ENCODE results near the gene CDH26. TPM values are rescaled to one million over a fixed set of nuclear protein-coding genes. Genes with fewer than 3 reads are reported as not detected.

Gene CDH26
- polyA plus RNA-seq, 4 donors, result 0.72 to 1.6 (median 1.1) TPM

- no peaks in the 10 kb centered on the region for H3K36me3 ChIP-seq (ENCODE audit: control insufficient read depth in 3 of 3, insufficient read depth in 2 of 3, low read depth in 1 of 3, low read length in 3 of 3)
- no peaks in the 10 kb centered on the region for H3K4me1 ChIP-seq (ENCODE audit: control insufficient read depth in 3 of 3, insufficient read depth in 2 of 3, low read depth in 1 of 3, low read length in 2 of 3)
- no peak for DNase-seq
- WGBS, 3 donors, result 62 to 73% (median 65%) methylated on average over 3 of the region's 3 CpGs
- no peak overlapping the region for H3K27ac ChIP-seq (ENCODE audit: low read depth in 1 of 3, low read length in 2 of 3)
- no peak for FAIRE-seq
- no peaks in the 10 kb centered on the region for H3K9me3 ChIP-seq (ENCODE audit: control insufficient read depth in 2 of 2, insufficient read depth in 1 of 2, low read depth in 1 of 2, low read length in 1 of 2)
- no peaks in the 10 kb centered on the region for H3K27me3 ChIP-seq (ENCODE audit: control insufficient read depth in 3 of 3, insufficient read depth in 3 of 3, low read length in 3 of 3)
- H3K4me3 ChIP-seq (ENCODE audit: low read depth in 1 of 3, low read length in 3 of 3), result no peak overlapping the region
These were observed 50.0 kb downstream of the CDH26 start for GRCh38 chr20:60008130-60008808.

GRCh38 chr20:60009318-60009717, 51.1 kb downstream of the CDH26 start:
- no peak for DNase-seq
- Histone ChIP-seq H3K27ac (ENCODE audit: low read depth in 1 of 3, low read length in 2 of 3) (no peak overlapping the region), H3K27me3 (ENCODE audit: control insufficient read depth in 3 of 3, insufficient read depth in 3 of 3, low read length in 3 of 3) (no peaks in the 10 kb centered on the region), H3K9me3 (ENCODE audit: control insufficient read depth in 2 of 2, insufficient read depth in 1 of 2, low read depth in 1 of 2, low read length in 1 of 2) (no peaks in the 10 kb centered on the region), H3K4me1 (ENCODE audit: control insufficient read depth in 3 of 3, insufficient read depth in 2 of 3, low read depth in 1 of 3, low read length in 2 of 3) (no peaks in the 10 kb centered on the region), H3K4me3 (ENCODE audit: low read depth in 1 of 3, low read length in 3 of 3) (no peak overlapping the region), H3K36me3 (ENCODE audit: control insufficient read depth in 3 of 3, insufficient read depth in 2 of 3, low read depth in 1 of 3, low read length in 3 of 3) (no peaks in the 10 kb centered on the region)
- 94 to 95% (median 94%) methylated on average over 13 of the region's 13 CpGs for WGBS, 3 donors
- FAIRE-seq, result no peak

GRCh38 chr20:60009826-60010616, 51.8 kb downstream of the CDH26 start:
- no peak overlapping the region for H3K27ac ChIP-seq (ENCODE audit: low read depth in 1 of 3, low read length in 2 of 3)
- H3K9me3 ChIP-seq (ENCODE audit: control insufficient read depth in 2 of 2, insufficient read depth in 1 of 2, low read depth in 1 of 2, low read length in 1 of 2), result no peaks in the 10 kb centered on the region
- H3K36me3 ChIP-seq (ENCODE audit: control insufficient read depth in 3 of 3, insufficient read depth in 2 of 3, low read depth in 1 of 3, low read length in 3 of 3), result no peaks in the 10 kb centered on the region
- FAIRE-seq, result no peak
- WGBS, 3 donors, result 84 to 86% (median 85%) methylated on average over 14 of the region's 14 CpGs
- H3K27me3 ChIP-seq (ENCODE audit: control insufficient read depth in 3 of 3, insufficient read depth in 3 of 3, low read length in 3 of 3), result no peaks in the 10 kb centered on the region
- no peak overlapping the region for H3K4me3 ChIP-seq (ENCODE audit: low read depth in 1 of 3, low read length in 3 of 3)
- H3K4me1 ChIP-seq (ENCODE audit: control insufficient read depth in 3 of 3, insufficient read depth in 2 of 3, low read depth in 1 of 3, low read length in 2 of 3), result no peaks in the 10 kb centered on the region
- no peak for DNase-seq

GRCh38 chr20:60010689-60011458, 52.7 kb downstream of the CDH26 start:
- no peaks in the 10 kb centered on the region for H3K27me3 ChIP-seq (ENCODE audit: control insufficient read depth in 3 of 3, insufficient read depth in 3 of 3, low read length in 3 of 3)
- no peak for FAIRE-seq
- 86 to 90% (median 88%) methylated on average over 12 of the region's 12 CpGs for WGBS, 3 donors
- no peaks in the 10 kb centered on the region for H3K4me1 ChIP-seq (ENCODE audit: control insufficient read depth in 3 of 3, insufficient read depth in 2 of 3, low read depth in 1 of 3, low read length in 2 of 3)
- H3K4me3 ChIP-seq (ENCODE audit: low read depth in 1 of 3, low read length in 3 of 3), result no peak overlapping the region
- H3K36me3 ChIP-seq (ENCODE audit: control insufficient read depth in 3 of 3, insufficient read depth in 2 of 3, low read depth in 1 of 3, low read length in 3 of 3), result no peaks in the 10 kb centered on the region
- H3K9me3 ChIP-seq (ENCODE audit: control insufficient read depth in 2 of 2, insufficient read depth in 1 of 2, low read depth in 1 of 2, low read length in 1 of 2), result no peaks in the 10 kb centered on the region
- no peak for DNase-seq
- H3K27ac ChIP-seq (ENCODE audit: low read depth in 1 of 3, low read length in 2 of 3), result no peak overlapping the region

- no peaks in the 10 kb centered on the region for H3K4me1 ChIP-seq (ENCODE audit: control insufficient read depth in 3 of 3, insufficient read depth in 2 of 3, low read depth in 1 of 3, low read length in 2 of 3)
- H3K27ac ChIP-seq (ENCODE audit: low read depth in 1 of 3, low read length in 2 of 3), result no peak overlapping the region
- 62 to 71% (median 70%) methylated on average over 17 of the region's 17 CpGs for WGBS, 3 donors
- H3K4me3 ChIP-seq (ENCODE audit: low read depth in 1 of 3, low read length in 3 of 3), result no peak overlapping the region
- no peaks in the 10 kb centered on the region for H3K36me3 ChIP-seq (ENCODE audit: control insufficient read depth in 3 of 3, insufficient read depth in 2 of 3, low read depth in 1 of 3, low read length in 3 of 3)
- H3K9me3 ChIP-seq (ENCODE audit: control insufficient read depth in 2 of 2, insufficient read depth in 1 of 2, low read depth in 1 of 2, low read length in 1 of 2), result no peaks in the 10 kb centered on the region
- DNase-seq (no peak), FAIRE-seq (no peak)
- H3K27me3 ChIP-seq (ENCODE audit: control insufficient read depth in 3 of 3, insufficient read depth in 3 of 3, low read length in 3 of 3), result no peaks in the 10 kb centered on the region
These were observed 53.6 kb downstream of the CDH26 start for GRCh38 chr20:60011512-60012507.

- Histone ChIP-seq H3K4me3 (ENCODE audit: low read depth in 1 of 3, low read length in 3 of 3) (no peak overlapping the region), H3K27me3 (ENCODE audit: control insufficient read depth in 3 of 3, insufficient read depth in 3 of 3, low read length in 3 of 3) (no peaks in the 10 kb centered on the region), H3K4me1 (ENCODE audit: control insufficient read depth in 3 of 3, insufficient read depth in 2 of 3, low read depth in 1 of 3, low read length in 2 of 3) (no peaks in the 10 kb centered on the region), H3K9me3 (ENCODE audit: control insufficient read depth in 2 of 2, insufficient read depth in 1 of 2, low read depth in 1 of 2, low read length in 1 of 2) (no peaks in the 10 kb centered on the region), H3K27ac (ENCODE audit: low read depth in 1 of 3, low read length in 2 of 3) (no peak overlapping the region), H3K36me3 (ENCODE audit: control insufficient read depth in 3 of 3, insufficient read depth in 2 of 3, low read depth in 1 of 3, low read length in 3 of 3) (no peaks in the 10 kb centered on the region)
- 69 to 75% (median 74%) methylated on average over 3 of the region's 3 CpGs for WGBS, 3 donors
- DNase-seq (no peak), FAIRE-seq (no peak)
These were observed 55.3 kb downstream of the CDH26 start for GRCh38 chr20:60013296-60014139.

GRCh38 chr20:60016406-60016805, 58.2 kb downstream of the CDH26 start:
- no peaks in the 10 kb centered on the region for H3K9me3 ChIP-seq (ENCODE audit: control insufficient read depth in 2 of 2, insufficient read depth in 1 of 2, low read depth in 1 of 2, low read length in 1 of 2)
- DNase-seq, result no peak
- FAIRE-seq, result no peak
- H3K4me1 ChIP-seq (ENCODE audit: control insufficient read depth in 3 of 3, insufficient read depth in 2 of 3, low read depth in 1 of 3, low read length in 2 of 3), result no peaks in the 10 kb centered on the region
- H3K4me3 ChIP-seq (ENCODE audit: low read depth in 1 of 3, low read length in 3 of 3), result no peak overlapping the region
- no peaks in the 10 kb centered on the region for H3K36me3 ChIP-seq (ENCODE audit: control insufficient read depth in 3 of 3, insufficient read depth in 2 of 3, low read depth in 1 of 3, low read length in 3 of 3)
- H3K27me3 ChIP-seq (ENCODE audit: control insufficient read depth in 3 of 3, insufficient read depth in 3 of 3, low read length in 3 of 3), result no peaks in the 10 kb centered on the region
- H3K27ac ChIP-seq (ENCODE audit: low read depth in 1 of 3, low read length in 2 of 3), result no peak overlapping the region
